Effector CD8-positive, alpha-beta T cell (primary cell): Measurements from ENCODE around the gene AGAP5.
A peak's percentile ranks its signal among the peaks of the same experiment; 100 is the strongest.

Experiments
- DNase-seq: peaks from one replicate; lab custom pipeline; 2025; lab: John Stamatoyannopoulos, UW

The AGAP5 gene

DNA sequence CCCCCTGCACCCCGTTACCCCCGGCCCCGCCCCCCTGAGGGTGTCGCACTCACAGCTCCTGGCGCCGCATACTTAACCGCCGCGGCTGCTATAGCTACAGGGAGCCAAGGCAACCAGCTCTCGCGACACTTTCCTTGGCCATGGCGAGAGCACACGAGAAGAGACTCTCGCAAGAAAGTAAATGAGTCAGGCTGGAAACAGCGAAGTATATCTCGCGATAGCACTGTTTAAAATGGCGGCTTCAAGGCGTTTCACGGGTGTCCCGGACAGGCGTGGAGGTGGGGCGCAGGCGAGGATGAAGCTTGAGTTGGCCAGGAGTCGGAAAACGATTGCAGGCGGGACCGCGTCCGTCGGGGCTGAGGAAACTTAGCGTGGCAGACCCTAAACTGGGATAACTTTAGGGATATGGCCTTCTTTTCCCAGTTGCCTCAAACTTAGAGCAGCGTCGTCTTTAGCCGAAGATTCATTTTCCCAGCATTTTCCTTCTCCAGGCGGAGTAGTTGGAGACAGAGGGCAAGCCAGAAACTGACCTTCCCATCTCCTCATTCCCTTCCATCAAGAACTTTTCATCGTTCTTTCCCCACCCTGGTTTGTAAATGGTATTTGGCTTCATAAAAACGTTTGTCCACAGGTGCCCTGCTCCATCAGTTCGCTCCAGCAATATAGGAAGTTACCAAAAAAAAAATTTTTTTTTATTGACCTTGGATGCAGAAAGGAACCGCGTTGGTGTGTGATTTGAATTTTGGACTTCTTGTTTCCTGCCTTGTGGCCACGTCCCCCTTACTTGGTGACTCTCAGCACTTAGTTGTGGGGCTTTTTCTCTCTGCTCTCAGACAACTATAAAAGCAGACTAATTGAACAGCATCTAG is 71.8 kb downstream of the AGAP5 start:
- DNase-seq, result peak; percentile 89

DNA sequence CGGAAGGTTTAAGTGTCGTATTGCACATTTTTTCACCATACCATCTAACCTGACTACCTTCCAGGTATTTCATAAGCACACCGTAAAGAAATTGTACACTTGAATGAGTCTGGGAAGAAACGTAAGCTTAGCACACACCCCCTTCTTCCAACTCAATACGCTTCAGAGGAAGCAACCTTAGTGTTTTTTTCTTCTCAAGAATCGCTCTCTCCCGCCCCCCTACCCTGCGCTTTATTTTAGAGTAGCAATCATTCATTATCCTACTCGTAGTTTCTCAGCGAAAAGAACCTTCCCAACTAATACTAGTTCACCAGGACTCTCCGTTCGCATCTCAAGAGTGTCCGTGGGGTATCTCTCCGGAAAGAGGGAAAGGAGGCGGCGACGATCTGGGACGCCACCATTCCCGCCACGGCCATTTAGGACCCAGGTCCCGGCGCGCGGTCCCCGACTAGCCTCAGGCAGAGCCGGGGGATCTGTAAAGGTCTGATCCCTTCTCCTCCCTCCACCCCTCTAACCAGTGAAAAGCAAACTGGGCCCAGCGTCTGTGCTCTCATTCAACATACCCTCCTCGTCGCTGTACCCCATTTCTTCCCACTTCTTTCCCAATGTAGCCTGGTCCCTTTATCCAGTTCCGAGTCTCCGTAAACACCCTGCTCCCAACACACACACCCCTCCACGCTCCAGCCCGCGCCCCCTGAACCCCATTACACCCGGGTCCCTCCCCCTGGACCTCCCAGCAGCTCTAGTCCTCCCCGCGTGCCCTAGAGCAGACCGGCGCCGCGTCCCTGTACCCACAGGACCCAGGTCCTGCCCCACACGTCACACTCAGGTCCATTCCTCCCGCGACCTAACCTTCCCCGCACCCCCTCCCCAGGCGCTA is 72.7 kb downstream of the AGAP5 start:
- no peak for DNase-seq
